ENCODE data around the gene TPPP.

Gene TPPP

GRCh38 chr5:676699-677076 is 16.5 kb downstream of the TPPP start:
- DNase-seq = no peak

DNA sequence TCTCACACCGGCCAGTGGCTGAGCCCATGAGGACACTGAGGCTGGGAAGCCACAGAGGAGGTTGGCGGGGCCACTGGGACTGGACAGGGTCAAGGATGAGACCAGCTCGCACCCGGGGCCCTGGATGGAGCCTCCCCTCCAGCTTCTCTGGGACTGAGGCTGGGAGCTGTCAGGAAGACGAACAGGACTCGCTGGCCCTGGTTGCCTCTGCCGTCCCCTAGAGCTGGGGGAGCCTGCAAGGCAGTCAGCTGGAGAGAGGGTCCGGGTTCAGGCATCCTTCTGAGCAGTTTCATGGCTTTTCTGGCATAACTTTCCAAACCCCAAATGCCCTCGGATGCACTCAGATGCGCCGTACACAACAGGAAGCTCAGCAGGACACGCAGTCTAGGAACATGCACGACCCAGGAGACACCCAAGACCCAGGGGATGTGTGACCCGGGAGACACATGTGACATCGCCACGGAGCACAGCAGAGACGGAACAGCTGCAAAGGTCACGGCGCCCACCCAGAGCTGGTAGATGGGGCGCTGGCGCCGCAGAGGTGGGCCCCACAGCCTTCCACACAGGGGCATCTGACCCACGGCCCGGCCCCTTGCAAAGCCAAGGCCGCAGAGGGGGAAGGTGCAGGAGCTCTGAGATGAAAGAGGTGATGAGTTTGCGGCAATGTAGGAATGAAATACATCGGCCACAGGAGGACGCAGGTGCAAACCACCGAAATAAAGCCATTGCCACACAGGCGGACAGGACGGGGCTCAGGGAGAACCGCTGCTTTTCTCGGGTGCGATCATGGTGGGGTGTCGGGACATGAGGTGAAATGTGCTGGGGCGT is 17.1 kb downstream of the TPPP start:
- DNase-seq = no peak

DNA sequence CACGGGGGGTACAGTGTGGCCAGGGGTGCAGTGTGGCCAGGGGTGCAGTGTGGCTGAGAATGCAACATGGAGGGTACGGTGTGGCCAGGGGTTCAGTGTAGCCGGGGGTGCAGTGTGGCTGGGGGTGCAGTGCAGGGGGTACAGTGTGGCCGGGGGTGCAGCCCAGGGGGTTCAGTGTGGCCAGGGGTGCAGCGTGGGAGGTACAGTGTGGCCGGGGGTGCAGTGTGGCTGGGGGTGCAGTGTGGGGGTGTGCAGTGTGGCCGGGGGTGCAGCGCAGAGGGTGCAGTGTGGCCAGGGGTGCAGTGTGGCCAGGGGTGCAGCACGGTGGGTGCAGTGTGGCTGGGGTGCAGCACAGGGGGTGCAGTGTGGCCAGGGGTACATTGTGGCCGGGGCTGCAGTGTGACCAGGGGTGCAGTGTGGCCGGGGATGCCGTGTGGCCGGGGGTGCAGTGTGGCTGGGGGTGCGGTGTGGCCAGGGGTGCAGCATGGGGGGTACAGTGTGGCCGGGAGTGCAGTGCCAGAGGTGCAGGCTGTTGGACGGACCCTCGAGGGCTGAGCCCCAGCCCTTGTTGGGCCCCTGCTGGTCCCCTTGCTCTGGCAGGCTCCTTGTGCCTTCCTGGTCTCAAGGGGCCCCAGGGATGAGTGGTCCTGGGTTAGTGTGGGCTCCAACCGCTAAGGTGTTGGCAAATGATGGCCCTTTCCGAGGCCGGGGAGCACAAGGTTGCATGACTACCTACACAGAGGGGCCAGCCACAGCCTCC is 17.9 kb downstream of the TPPP start:
- no peak for DNase-seq

DNA sequence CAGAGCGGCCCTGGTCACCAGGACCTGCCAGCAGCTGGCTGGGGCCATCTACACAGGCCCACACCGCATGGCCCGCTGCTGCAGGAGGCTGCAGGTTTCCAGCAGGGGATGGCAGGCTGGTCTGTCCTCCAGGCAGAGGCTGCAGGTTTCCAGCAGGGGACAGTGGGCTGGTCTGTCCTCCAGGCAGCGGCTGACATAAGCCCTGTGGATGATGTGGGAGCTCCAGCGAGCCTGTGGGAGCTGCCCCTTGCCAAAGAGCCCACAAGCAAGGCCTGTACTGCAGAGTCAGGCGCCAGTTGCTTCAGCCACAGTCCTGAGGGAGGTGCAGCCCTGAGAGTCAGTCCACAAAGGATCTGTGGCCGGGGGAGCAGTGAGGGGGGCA is 18.5 kb downstream of the TPPP start:
- DNase-seq = no peak

- DNase-seq = no peak
These were observed 19.1 kb downstream of the TPPP start for GRCh38 chr5:673831-674629.

DNA sequence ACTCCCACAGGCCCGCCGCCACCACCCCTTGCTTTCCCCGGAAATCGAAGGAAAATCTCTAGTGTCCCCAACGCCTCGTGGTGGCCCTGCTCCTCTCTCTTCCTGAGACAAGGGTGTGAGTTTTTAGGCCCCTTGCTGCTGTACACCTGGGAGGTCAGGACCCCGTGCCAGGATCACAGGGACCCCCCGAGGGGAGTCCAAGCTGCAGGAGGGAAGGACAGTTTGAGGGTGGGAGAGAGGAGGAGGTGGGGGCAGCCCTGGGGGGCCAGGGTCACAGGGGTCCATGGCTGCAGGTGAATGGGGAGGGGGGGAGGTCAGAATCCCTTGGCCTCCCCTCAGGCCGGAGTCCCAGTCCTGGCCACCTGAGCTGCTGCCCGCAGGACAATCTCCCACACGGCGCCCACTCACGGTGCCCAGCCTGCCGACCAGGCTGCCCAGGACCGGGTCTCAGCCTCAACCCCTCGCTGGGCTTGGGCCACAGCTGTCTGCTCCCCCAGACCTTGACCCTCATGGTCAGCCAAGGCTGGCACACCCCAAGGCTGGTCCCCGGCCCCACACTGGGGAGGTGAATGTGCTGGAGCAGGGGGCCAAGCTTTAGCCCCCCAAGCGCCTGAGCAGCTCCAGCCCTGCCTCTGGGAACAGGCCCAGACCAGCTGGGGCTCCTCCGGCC is 19.9 kb downstream of the TPPP start:
- DNase-seq = no peak

GRCh38 chr5:672329-673160 is 20.6 kb downstream of the TPPP start:
- DNase-seq = peak; percentile 80

DNA sequence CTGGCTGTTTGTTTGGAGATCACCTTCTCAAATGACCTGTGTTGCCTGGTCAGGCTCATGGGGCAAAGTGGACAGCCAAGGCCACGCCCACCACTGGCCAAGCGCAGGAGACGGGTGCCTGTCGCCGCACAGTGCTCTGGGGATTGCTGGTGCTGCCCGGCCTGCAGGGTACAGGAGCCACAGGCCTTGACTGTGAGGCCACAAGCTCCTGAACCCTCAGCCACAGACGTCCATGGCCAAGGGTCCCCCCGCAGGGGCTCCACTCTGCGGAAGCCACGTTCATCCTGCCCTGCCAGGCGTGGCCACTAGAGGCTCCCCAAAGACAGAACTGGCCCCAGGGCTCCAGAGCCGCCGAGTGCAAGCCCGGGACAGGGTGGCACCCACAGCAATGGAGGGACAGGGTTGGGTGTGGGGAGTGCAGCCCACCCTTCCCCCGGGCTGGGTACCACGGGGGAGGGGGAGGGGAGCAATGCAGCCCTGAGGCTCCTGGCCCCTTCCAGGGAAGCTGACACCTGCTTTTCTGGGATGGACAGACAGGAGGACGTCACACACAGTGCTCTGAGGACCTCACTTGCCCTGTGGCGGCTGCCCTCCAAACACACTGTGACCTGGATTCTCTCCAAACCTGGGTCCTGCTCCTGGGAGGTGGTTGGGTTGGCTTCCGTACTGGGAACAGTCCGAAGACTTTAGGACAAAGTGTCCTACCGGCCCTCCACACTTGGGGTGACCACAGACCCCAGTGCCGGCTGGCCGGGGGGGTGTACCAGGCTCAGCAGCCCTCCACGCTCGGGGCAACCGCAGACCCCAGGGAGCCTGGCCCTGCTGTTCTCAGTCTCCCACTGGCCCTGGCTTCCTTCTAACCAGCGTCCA is 21.5 kb downstream of the TPPP start:
- peak; percentile 57 for DNase-seq

GRCh38 chr5:670396-671270 is 22.5 kb downstream of the TPPP start:
- no peak for DNase-seq

DNA sequence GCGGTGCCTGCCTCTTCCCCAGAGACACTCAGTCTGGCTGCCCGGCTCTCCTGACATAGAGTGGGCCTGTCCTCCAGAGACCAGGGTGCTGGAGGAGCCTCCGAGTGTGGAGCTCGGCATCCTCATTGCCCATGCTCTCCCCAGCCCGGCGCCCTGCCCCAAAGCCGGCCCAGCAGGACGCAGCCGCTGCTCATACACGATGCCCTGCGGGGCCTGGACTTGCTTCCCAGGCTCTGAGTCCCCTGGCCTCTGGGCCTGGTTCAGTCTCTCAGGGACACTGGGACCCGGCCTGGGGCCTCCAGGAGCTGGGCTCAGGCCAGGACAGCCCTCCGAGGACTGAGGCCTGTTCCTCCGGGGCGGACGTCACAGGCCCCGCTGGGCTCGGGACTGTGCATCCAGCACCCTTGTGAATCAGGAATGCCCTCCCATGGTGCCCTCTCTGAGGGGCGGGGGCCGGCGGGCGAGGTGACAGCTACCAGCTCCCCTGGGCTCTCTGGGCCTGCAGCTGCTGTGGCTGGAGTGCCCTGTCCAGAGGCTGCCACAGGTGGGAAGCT is 23.2 kb downstream of the TPPP start:
- no peak for DNase-seq

DNA sequence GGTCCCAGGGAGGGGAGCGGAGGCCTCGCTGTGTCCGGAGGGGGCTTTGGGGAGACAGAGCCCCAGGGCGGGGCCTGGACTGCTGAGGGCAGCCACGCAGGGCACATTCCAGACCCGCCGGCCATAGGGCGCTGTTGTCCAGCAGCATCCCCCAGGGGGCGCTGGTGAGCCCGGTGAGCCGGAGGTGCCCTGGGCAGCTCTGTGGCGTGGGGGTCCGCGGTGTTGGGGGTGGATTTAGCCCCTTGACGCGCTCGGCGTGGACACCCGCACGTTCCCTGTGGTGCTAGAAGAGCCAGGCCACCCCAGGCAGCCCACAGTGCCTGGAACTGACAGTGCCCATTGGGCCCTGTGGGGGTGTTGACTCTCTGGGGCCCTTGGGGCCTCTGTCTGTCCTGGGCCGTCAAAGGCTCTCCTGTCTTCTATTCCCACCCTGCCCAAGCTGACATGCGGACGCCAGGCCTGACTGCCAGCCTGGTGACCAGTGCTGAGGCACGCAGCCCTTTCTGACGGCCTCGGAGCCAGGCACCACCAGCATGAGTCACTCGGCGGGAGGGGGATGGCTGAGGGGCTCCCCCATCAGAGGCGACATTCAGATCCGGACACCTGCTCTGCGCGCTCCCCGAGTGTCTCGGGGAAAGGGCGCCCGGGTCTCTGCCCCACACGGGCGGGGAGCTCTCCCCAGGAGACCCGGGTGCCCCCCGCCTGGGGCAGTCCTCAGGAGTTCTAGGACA is 23.9 kb downstream of the TPPP start:
- no peak for DNase-seq

DNA sequence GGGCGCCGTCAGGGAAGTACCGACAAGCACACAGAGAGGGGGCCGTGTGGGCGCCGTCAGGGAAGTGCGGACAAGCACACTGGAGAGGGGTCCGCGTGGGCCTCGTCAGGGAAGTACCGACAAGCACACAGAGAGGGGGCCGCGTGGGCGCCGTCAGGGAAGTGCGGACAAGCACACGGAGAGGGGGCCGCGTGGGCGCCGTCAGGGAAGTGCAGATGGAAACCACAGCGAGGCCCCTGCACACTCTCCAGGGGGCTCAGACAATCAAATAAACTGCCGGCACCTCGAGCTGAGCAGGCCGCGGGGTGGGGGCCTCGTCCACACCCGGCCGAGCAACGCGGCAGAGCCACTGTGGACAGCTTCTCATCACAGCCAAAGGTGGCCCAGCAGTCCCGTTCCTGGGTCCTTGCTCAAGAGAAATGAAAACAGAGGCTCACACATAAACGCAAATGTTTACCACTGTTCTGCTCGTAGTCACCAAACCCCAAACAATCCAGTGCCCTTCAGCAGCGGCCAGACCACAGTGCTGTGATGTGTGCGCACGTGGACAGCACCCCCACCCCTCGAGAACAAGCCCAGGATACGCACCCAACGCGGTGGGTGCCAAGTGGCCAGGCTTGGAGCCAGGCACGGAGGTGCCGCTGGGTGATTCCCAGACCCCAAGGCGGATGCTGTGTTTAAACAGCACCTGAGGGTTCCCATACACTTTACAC is 24.7 kb downstream of the TPPP start:
- no peak for DNase-seq

- DNase-seq = no peak
These were observed 26.2 kb downstream of the TPPP start for GRCh38 chr5:666816-667498.

DNA sequence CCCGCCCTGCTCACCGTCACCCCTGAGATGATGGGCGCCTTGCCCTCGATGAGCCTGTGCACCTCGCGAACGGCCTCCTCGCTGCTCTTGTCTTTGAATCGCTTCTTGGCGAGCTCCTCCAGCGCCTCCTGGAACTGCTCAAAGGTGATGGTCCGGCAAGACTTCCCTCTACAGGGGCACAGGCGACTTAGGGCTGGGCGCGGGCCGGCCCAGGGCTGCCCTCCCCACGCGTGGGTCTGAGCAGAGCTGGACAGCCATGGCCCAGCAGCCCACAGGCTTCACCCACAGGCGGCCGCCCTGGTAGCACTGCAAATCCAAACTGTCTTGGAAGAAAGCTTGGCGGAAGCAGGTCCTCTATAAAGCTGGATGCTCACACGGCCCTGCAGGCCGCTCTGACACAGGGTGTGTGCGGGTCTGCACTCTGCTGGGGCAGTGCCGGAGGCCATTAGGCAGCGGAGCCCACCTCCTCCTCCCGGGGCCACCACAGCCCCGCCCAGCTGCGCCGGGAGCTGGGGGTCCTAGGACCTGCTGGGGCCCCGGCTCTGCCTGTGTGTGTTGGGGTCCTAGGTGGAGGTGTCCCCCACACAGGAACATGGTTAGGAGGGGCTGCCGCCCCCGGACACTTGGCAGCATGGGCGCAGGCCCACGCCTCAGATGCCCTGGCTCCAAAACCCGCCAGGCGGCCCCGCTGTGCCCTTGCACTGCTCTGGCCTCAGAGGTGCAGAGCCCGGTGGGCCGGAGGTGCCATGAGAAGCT is 27.0 kb downstream of the TPPP start:
- no peak for DNase-seq

- no peak for DNase-seq
These were observed 27.6 kb downstream of the TPPP start for GRCh38 chr5:665541-665955.

GRCh38 chr5:664994-665360 is 28.2 kb downstream of the TPPP start:
- DNase-seq = no peak
